Activated CD4-positive, alpha-beta T cell treated with anti-CD3 and anti-CD28 coated beads for 1 hour (primary cell): Measurements from ENCODE around the gene CDKN2AIPNL.

Experiments
- DNase-seq: peaks from one replicate; pipeline ENCODE4 v3.0.0-alpha.2; 2020

Gene CDKN2AIPNL, protein sequence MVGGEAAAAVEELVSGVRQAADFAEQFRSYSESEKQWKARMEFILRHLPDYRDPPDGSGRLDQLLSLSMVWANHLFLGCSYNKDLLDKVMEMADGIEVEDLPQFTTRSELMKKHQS

DNA sequence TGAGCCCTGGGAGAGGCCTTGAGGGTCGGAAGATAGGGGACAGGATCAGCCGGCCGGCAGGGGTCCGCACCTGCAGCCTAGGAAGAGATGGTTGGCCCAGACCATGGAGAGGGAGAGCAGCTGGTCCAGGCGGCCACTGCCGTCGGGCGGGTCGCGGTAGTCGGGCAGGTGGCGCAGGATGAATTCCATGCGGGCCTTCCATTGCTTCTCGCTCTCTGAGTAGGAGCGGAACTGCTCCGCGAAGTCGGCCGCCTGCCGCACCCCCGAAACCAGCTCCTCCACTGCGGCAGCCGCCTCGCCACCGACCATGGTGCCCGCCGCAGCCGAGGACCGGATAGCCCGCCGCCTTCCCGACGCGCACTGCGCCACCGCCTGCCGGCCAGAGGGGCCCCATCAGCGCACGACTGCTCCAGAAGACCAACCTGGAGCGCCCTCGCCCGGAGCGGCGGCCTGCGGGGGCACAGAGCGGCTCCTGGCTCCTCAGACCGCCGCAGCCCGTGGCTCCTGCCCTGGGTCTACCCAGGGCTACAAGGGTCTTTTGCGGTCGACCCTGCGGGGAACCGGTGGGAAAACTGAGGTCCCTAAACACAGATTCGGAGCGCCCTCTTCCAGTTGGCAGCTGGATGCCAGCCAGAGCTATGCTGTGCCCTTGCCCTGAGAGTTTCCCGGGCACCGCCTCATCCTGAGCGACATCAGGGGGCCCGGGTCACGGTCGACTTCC is at the start of gene CDKN2AIPNL:
TSS of gene CDKN2AIPNL (minus strand) at position 336 of the 721 bp plus-strand sequence. CDS start at position 309, 27 bp downstream.
- peak; percentile 84 for DNase-seq

DNA sequence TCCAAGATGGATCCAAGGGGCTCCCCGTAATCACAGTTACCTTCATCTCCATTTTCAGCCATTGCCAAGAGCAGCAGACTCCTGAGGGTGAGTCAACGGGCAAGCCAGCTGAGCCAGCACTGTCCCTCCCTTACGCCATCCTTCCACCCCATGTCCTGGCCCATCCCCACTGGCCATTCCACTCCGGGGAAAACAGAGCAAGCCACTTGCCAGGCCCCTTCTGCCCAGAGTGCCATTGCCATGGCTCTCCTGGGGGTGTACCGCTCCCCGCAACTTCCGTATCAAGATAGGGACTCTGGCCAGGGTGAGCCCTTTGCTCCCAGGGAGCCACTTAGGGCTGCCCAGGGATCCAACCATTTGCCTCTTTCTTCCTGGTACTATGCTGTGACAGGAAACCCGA is 48.9 kb upstream of the CDKN2AIPNL start:
- no peak for DNase-seq

DNA sequence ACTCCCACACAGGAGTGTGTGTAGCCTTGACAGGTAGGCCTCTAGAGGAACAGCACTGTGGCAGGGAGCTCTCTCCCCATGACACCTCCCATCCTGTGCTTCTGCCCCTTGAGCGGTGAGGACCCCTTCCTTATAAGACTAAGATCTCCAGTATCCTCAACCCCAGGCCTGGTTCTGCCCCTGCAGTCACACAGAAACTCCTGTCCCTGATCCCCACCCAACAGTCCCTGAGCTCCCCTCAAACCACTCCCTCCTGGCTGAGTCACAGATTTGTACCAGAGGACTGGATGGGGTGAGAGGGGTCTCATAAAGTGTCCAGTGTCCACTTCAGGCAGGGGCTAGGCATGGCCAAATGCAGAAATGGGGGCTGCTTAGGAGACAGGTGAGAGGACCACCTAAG is 47.8 kb upstream of the CDKN2AIPNL start:
- no peak for DNase-seq

GRCh38 chr5:134459010-134459403 is 47.3 kb upstream of the CDKN2AIPNL start:
- DNase-seq: no peak

GRCh38 chr5:134458234-134459009 is 46.7 kb upstream of the CDKN2AIPNL start:
- DNase-seq: no peak

DNA sequence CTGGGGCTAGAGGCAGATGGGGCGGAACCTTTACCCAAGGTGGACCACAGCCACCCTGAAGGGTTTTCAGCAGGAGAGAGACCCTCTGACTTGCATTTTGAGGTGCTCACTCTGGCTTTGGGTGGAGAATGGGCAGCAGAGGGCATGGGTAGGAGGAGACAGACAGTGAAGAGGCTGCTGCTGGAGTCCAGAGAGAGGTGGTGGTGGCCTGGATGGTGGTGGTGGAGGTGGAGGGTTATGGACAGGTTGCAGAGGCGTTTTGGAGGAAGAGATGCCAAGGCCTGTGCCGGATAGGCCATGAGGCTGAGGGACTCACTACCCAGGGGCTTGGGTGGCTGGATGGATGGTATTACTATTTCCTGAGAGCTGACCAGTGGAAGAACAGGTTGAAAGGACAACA is 46.1 kb upstream of the CDKN2AIPNL start:
- no peak for DNase-seq

DNA sequence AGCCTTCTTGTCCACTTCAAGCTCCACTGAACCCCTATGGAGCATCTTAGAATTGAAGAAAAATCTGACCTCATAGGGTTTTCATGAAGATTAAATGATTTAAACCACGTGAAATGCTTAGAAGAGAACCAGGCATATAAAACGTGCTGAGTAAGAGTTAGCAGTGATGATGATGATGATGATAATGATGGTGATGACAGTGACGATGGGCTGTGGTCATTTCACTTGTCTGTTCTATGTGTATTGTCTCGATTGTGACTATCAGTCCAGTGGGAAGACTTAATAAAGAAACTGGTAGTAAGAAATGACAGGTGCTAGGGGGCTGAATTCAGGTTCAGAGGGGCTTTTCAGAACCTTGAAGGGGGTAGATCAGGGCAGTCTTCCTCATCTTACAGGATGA is 45.1 kb upstream of the CDKN2AIPNL start:
- DNase-seq: no peak

GRCh38 chr5:134455466-134455865 is 43.8 kb upstream of the CDKN2AIPNL start:
- no peak for DNase-seq

DNA sequence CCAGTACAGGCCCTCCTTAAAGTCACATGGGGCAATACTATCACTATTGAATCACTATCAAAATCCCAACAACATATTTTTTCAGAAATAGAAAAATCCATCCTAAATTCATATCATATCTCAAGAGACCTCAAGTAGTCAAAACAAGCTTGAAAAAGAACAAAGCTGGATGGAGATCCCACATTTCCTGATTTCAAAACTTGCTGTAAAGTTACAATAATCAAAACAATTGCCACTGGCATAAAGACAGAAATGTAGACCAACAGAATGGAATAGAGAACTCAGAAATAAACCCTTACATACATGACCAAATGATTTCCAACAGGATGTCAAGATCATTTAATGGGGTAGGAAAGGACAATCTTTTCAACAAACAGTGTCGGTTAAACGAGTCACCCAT is 41.3 kb upstream of the CDKN2AIPNL start:
- no peak for DNase-seq

DNA sequence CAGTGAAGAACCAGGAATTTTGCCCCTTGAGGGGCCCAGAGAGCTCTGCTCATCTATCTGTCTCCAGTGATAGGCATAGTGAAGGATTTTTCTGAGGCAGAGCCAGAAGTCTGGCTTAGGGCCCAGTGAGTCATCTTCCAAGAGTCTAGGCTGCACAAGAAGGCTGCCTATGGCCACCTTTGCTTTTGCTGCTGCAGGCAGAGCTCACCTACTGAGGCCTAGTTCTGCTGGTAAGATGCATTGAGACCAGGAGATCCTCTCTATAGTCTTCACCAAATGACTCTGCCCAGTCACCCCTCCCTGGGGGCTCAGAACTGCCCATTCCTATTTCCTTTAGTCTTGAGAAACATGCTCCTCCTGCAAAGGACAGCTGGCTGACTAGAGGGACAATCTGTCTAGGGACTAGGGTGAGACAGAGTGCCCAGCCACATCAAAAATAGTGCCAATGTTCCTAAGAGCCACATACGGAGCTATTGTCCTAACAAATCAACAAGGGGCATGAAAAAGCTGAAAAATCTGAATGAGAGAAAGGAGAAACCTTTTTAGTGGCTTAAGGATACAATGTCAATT is 40.3 kb upstream of the CDKN2AIPNL start:
- no peak for DNase-seq

DNA sequence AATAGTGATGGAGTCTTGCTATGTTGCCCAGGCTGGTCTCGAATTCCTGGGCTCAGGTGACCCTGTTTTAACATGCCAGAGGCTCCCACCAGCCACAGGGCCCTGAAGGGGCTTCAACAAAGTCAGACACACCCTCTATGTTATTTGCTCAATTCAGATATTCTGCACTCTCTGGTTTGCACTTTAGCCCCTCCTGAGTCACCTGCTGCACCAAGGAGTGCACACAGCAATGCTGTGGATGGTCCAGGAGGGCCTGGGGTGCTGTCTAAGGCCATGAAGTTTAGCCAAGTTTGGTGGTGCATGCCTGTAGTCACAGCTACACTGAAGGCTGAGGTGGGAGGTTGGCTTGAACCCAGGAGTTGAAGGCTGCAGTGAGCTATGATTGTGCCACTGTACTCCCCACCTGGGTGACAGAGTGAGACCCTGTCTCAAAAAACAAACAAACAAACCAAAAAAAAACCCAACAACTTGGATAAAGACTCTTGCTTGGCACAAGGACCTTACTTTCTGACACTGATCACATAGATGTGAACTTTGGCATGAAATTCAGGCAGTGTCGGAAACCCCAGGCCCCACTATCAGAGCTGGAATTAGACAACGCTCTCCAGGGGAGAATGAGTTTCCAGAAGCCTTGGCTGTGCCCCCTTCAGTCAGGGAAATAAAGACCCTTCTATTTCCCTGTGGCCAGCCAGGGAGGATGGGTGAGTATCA is 39.7 kb upstream of the CDKN2AIPNL start:
- DNase-seq: no peak

DNA sequence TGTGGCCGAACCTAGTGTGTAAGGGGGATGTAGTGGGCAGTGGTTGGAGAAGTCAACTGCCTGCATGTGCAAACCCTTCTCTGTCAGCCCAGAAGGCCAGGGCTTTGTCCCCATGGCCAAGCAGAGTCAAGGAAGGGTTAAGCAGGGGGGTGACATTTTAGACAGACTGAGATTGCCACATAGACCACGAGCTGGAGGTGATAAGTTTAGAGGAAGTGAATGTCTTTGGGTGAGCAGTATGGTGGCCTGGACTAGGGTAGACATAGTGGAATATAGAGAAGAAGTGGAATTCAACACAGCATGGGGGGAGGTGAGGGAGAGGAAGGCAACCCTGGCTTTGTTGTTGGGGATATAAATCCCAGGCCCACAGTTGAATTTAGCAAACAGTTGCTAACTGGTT is 38.7 kb upstream of the CDKN2AIPNL start:
- DNase-seq: no peak

- no peak for DNase-seq
Observed at GRCh38 chr5:134449167-134449566, 37.5 kb upstream of the CDKN2AIPNL start.

DNA sequence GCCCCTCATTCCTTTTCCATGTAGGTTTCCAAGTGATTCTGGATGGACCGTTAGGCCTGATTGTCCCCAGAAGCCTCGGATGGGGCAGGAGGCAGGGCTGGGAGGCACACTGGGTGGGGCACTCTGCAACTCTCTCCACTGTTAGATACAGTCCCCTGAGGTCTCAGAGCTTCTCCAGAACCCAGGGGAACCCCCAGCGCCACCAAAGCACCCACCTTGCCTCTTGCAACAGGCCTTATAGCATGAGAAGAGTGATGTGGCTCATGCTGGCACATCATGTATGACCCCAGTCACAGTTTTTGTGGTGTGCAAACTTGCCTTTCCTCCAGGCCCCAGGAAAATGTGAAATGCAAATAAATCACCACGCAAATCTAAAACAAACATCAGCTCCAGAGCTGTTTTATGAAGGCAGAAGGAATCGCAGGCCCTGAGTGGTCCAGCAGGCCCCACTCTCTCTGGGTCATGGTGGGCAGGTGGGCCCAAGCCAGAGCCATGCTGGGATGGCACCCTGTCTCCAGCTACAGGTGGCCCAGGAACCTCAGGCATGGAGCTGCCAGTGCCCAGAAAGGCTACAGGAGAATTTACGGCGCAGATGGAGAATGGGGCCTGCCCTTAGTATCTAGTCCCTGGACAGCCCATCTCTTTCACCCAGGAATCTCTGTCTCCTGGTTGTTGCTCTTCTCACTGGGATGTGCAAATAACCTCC is 36.3 kb upstream of the CDKN2AIPNL start:
- no peak for DNase-seq

- DNase-seq: no peak
Observed at GRCh38 chr5:134446938-134447337, 35.3 kb upstream of the CDKN2AIPNL start.

GRCh38 chr5:134445856-134446818 is 34.5 kb upstream of the CDKN2AIPNL start:
- DNase-seq: no peak

- DNase-seq: no peak
Observed at GRCh38 chr5:134444941-134445471, 33.3 kb upstream of the CDKN2AIPNL start.

- DNase-seq: no peak
Observed at GRCh38 chr5:134440201-134440755, 28.6 kb upstream of the CDKN2AIPNL start.

DNA sequence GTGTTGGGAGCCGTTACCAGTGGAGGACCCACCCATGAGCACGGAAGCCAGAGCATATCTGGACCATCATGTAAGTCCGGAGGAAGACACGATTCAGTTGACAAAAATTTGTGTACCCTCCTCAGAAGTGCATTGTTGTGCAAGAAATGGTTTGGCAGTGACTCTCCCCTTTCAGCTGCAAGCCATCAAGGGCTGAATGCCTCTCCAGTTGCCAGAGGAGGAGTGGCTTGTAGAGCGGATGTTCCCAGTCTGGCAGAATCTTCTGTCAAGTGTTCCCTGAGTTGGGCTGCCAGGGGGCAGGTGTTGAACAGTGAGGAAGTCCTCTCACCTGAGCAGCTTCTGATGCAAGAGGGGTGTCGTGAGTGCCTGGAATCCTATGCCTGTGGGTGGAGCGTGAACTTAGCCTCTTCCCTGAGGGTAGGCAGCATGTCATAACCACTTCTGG is 27.6 kb upstream of the CDKN2AIPNL start:
- DNase-seq: no peak

- no peak for DNase-seq
Observed at GRCh38 chr5:134438721-134439123, 27.0 kb upstream of the CDKN2AIPNL start.
